Subcutaneous abdominal adipose tissue (tissue), 5 donors: ENCODE results near the gene GMDS.

Experiments used
- H3K27ac ChIP-seq: one replicate; pipeline ENCODE4 v1.7.0; 2013; ENCODE audit warnings: low read depth, mild to moderate bottlenecking, inconsistent platforms, low read length, moderate library complexity
- H3K27me3 ChIP-seq, 5 donors: one replicate each; pipeline ENCODE4 v1.7.0; 2013; ENCODE audit warnings: low read length in 5 of 5, inconsistent platforms in 1 of 5; ENCODE audit not compliant: control insufficient read depth in 5 of 5, insufficient read depth in 4 of 5
- H3K36me3 ChIP-seq, 5 donors: one replicate each; pipeline ENCODE4 v1.7.0; 2013; ENCODE audit warnings: low read length in 5 of 5; ENCODE audit not compliant: control insufficient read depth in 5 of 5, insufficient read depth in 5 of 5
- H3K4me1 ChIP-seq, 5 donors: one replicate each; pipeline ENCODE4 v1.7.0; 2013; ENCODE audit warnings: low read length in 5 of 5, mild to moderate bottlenecking in 3 of 5, moderate library complexity in 1 of 5; ENCODE audit not compliant: control insufficient read depth in 5 of 5, insufficient read depth in 5 of 5
- H3K4me3 ChIP-seq, 5 donors: one replicate each; pipeline ENCODE4 v1.7.0; 2013; ENCODE audit warnings: low read length in 5 of 5, low read depth in 1 of 5
- H3K9ac ChIP-seq, 5 donors: one replicate each; pipeline ENCODE4 v1.7.0; 2013; ENCODE audit warnings: low read length in 5 of 5, mild to moderate bottlenecking in 4 of 5, moderate library complexity in 3 of 5
- H3K9me3 ChIP-seq, 5 donors: one replicate each; pipeline ENCODE4 v1.7.0; 2013; ENCODE audit warnings: low read length in 5 of 5; ENCODE audit not compliant: control insufficient read depth in 5 of 5
- donor health status: healthy.
- donor health status: healthy.
- donor health status: healthy.
- donor health status: healthy.
- donor health status: healthy.

Gene GMDS

DNA sequence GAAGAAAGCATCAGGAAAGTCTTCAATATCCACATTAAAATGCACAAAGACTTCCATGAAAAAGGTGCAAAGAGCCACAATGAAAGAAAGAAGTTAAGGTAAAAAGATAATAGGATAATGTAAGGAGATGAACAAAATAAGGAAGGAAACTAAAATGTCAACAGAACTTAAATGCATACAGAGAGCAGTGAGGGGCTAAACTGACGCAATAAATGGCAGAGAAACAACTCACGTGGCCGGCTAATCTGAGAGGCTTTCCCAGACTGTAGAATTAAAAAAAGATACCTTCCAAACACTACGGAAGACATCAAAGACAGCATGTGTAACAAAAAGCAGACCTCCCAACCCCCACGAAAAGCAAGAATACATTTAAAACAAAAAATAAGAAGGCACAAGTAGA, 73.7 kb downstream of the GMDS start:
- no peaks in the 10 kb centered on the region for H3K27me3 ChIP-seq

DNA sequence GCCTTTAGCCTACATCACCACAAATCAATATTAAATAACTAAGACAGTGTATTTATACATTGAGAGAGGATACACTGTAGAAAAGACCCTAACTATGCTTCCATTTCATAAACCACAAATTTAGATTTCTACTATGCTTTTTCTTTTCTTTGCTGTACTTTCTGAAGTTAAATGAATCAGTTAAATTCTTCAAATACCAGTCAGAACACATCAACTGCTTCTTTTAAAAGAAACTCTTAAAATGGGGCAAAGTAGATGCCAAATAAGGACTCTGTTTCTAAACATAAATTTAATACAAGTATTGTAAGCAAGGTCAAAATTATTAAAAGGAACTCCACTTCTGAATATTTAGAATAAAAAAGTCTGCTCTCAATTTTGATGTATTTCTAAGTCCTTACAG, 76.9 kb downstream of the GMDS start:
- Histone ChIP-seq H3K27me3 (no peaks in the 10 kb centered on the region), H3K4me3 (no peak overlapping the region), H3K27ac (peak overlapping the region; percentile 59), H3K9ac (peak overlapping the region in 1 of 5 donors; percentile 44), H3K4me1 (peaks cover 0 to 16% (median 10%) of the 10 kb centered on the region in 5 donors), H3K36me3 (no peaks in the 10 kb centered on the region), H3K9me3 (no peaks in the 10 kb centered on the region)

More for the DNA sequence above, 73.7 kb downstream of the GMDS start:
- Histone ChIP-seq H3K36me3 (no peaks in the 10 kb centered on the region), H3K4me3 (no peak overlapping the region), H3K9me3 (no peaks in the 10 kb centered on the region), H3K9ac (no peak overlapping the region), H3K27ac (no peak overlapping the region), H3K4me1 (peaks cover 0 to 11% (median 6%) of the 10 kb centered on the region in 5 donors)

DNA sequence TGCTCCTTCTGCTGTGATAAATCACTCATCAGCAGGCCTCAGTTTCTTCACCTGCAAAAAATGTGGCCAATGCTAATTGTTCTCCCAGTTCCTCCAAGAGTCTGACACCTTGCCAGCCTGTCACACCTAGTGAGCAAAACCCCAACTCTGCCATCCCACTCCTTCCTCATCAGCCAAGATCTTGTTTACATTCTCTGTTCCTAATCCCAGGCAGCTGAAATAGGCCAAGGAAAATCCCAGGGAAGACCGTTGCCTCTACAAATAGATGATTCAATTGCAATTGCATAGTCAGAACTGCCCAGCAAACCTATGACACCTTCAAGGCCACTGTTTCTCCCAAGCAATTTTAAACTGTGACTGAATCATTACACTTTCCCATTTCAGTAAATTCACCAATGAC, 78.7 kb downstream of the GMDS start:
- Histone ChIP-seq H3K27me3 (no peaks in the 10 kb centered on the region), H3K4me3 (no peak overlapping the region), H3K36me3 (no peaks in the 10 kb centered on the region), H3K27ac (peak overlapping the region; percentile 28), H3K9me3 (no peaks in the 10 kb centered on the region), H3K9ac (no peak overlapping the region), H3K4me1 (peaks cover 0 to 22% (median 13%) of the 10 kb centered on the region in 5 donors)

DNA sequence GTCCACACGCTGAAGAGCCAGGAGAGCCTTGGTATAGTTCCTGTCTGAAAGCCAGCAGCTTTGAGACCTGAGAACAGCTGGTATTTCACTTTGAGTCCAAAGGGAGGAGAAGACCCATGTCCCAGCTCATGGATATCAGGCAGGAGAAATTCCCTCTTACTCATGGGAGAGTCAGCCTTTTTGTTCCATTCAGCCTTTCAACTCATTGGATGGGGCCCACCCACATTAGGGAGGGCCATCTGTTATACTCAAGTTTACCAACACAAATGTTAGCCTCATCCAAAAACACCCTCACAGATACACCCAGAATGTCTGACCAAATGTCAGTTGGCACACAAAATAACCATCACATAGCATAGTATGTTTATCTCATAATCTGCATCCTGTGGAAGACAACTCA, 80.1 kb downstream of the GMDS start:
- Histone ChIP-seq H3K9me3 (no peaks in the 10 kb centered on the region), H3K27ac (no peak overlapping the region), H3K4me3 (no peak overlapping the region)

DNA sequence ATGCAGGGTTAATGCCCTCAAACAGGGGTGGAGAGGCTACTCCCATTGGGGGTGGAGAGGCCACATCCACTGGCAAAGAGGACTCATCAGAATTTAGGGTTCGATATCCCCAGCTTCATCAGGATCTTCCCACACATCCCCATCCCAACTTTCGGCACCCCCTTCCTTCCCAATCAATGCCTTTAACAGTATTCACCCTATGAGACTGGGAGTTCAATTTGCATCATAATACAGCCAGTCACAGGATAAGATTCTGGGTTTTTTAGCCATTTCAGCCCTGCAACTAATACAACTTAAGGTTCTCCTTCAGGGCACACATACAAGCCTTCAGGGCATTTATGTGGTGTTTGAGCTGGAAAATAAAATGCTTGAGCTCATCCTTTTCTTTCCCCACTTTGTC, 80.9 kb downstream of the GMDS start:
- Histone ChIP-seq H3K4me1 (peaks cover 0 to 25% (median 13%) of the 10 kb centered on the region in 5 donors), H3K27ac (no peak overlapping the region), H3K27me3 (no peaks in the 10 kb centered on the region), H3K9me3 (no peaks in the 10 kb centered on the region), H3K36me3 (no peaks in the 10 kb centered on the region), H3K9ac (no peak overlapping the region), H3K4me3 (no peak overlapping the region)

More for the DNA sequence above, 80.1 kb downstream of the GMDS start:
- Histone ChIP-seq H3K4me1 (peaks cover 0 to 25% (median 13%) of the 10 kb centered on the region in 5 donors), H3K36me3 (no peaks in the 10 kb centered on the region), H3K9ac (no peak overlapping the region), H3K27me3 (no peaks in the 10 kb centered on the region)

DNA sequence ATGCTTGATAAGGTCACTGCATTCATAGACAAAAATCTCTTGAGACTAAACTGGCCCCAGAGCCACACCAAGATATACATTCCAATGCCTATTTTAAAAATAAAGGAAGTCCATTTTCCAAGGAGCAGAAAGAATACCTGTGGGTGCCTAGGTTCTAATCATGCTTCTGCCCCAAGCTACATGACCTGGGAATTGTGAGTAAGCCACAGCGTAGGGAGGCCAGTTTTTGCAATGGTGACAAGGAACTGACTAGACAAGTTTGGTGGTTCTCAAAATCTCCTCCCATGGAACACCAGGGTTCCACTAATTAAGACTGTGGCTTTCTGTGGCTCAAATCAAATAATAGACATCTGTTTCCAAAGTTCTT, 83.3 kb downstream of the GMDS start:
- H3K9ac ChIP-seq, result no peak overlapping the region
- peaks cover 0 to 28% (median 21%) of the 10 kb centered on the region in 5 donors for H3K4me1 ChIP-seq
- no peaks in the 10 kb centered on the region for H3K36me3 ChIP-seq
- no peaks in the 10 kb centered on the region for H3K9me3 ChIP-seq
- no peak overlapping the region for H3K27ac ChIP-seq
- H3K27me3 ChIP-seq, result no peaks in the 10 kb centered on the region
- H3K4me3 ChIP-seq, result no peak overlapping the region

DNA sequence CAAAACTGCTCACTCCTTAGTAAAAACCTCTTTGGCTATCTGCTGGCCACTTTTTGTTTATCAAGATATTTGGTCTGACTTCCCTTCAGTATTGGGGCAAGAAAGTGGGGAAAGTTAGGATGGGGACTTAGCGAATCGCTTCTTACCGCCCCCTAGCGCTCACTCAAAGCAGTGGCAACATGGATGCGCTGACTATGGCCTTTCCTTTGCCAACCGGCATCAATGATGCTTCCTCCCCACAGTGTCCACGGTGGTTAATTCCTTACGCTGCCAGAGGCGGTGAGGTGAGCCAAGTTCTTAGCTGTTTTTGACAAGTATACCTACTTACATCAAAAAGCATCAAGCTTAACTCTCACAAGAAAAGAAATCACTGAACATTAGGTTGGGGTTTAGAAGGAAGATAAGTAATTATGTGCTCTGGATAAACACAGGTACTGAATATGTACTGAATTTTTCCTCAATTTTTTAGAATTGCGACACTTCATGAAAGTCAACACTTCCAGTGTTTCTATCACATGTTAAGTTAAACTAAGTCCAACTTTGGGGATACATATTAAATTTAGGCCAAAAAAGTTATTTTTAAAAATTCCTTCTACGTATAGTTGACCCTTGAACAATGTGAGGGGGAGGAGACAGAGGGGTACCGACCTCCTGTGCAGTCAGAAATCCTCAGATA, 86.7 kb downstream of the GMDS start:
- Histone ChIP-seq H3K4me1 (peaks cover 0 to 26% (median 22%) of the 10 kb centered on the region in 5 donors), H3K4me3 (no peak overlapping the region), H3K27me3 (no peaks in the 10 kb centered on the region), H3K9me3 (no peaks in the 10 kb centered on the region), H3K36me3 (no peaks in the 10 kb centered on the region), H3K27ac (no peak overlapping the region), H3K9ac (no peak overlapping the region)

DNA sequence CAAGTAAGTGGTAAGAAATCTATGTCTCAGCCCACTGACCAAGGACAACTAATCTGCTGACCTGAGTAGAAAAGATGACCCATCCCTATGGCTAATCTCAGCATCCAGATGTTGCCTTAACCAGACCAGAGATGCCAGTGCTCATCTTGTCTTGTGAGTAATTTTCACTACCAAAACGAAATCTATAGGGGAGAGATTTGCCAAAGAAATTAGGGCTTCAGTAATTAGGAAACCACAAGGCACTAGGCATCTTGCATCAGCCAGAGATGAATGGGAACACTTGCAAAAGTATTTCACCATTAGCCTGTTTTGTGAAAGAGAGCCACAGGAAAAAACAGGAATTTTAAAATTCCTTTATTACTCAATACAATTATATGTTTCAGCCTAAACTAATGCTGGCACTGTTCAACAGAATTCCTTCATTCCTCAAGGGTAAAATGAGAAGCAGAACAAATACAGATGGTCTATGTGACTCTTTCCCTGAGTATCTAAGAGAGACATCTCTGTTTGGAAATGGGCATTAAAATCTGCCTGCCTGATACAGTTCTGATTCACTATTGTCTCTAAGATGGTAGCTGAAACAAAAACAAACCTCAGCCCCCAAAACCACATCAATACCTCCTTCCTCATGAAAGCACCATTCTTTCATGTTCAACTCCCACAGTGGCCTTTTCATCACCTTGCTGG, 87.8 kb downstream of the GMDS start:
- peak overlapping the region; percentile 7 for H3K27ac ChIP-seq
- H3K9me3 ChIP-seq, result no peaks in the 10 kb centered on the region

DNA sequence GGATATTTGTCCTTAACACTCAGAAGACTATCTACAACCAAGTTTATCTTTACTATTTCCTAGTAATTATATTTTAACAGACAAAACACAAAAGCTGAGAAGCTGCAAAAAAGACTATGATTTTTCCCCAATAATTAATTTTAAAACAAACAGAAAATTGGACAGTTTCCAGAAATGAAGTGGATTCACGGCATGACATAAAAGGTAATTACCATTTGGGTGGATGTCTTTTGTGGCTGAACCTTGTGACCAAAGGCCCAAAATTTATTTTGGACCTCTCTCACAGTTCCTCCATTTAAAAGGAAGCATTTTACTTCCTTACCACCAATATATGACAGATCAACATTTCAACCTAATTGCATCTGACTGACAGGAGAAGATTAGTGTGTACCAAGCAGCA, 90.2 kb downstream of the GMDS start:
- Histone ChIP-seq H3K27me3 (no peaks in the 10 kb centered on the region), H3K9ac (no peak overlapping the region), H3K4me1 (peaks cover 0 to 14% (median 12%) of the 10 kb centered on the region in 5 donors), H3K9me3 (no peaks in the 10 kb centered on the region), H3K27ac (no peak overlapping the region), H3K4me3 (no peak overlapping the region), H3K36me3 (no peaks in the 10 kb centered on the region)

More for the DNA sequence above, 87.8 kb downstream of the GMDS start:
- Histone ChIP-seq H3K27me3 (no peaks in the 10 kb centered on the region), H3K36me3 (no peaks in the 10 kb centered on the region), H3K4me1 (peaks cover 0 to 24% (median 21%) of the 10 kb centered on the region in 5 donors), H3K9ac (no peak overlapping the region), H3K4me3 (no peak overlapping the region)

DNA sequence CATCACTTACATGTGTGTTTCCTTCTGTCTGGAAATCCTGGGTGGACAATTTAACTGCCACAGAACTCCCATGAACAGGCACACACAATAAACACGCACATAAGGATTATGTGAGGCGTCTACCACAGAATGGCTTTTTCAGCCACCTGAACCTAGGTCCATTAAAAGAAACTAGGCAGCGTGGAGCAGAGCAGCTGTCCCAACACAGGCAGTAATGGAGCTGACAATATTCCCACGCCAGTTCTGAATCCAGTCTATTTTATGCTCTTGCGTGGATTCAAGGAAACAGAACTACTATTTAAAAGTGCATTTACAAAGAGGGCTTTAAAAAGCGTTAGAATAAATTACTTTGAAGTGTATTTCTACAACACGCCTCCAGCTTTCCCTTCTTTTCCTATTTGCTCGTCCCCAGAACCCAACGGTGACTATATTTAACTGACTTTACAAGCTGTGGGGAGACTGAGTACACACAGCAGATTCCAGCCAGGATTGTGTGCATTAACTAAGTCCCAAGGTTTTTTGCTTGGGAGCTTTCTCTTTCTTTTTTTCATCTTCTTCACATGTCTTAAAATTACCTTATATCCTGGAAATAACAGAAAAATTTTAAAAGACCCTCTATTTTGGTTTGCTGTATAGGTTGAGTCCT, 95.9 kb downstream of the GMDS start:
- no peak overlapping the region for H3K4me3 ChIP-seq
- peaks cover 0 to 4% (median 0%) of the 10 kb centered on the region in 5 donors for H3K4me1 ChIP-seq
- H3K27ac ChIP-seq, result no peak overlapping the region
- no peaks in the 10 kb centered on the region for H3K27me3 ChIP-seq
- H3K9ac ChIP-seq, result no peak overlapping the region
- no peaks in the 10 kb centered on the region for H3K9me3 ChIP-seq
- peaks cover 0 to 2% (median 0%) of the 10 kb centered on the region in 5 donors for H3K36me3 ChIP-seq
